Hepatocyte (in vitro differentiated cells): ENCODE results near the gene FEM1C. TPM values are rescaled to one million over a fixed set of nuclear protein-coding genes. Genes with fewer than 3 reads are reported as not detected.
A peak's percentile ranks its signal among the peaks of the same experiment; 100 is the strongest.

Experiments used
- DNase-seq: peaks from one replicate; pipeline ENCODE4 v3.0.0-alpha.2; 2016; ENCODE audit warnings: low spot score
- H2AFZ ChIP-seq: fragments of 200-600 bp; sonication (generic); 2 replicates; pipeline ENCODE4 v1.6.0; 2016; ENCODE audit warnings: antibody characterized with exemption, mild to moderate bottlenecking
- H3K27ac ChIP-seq: fragments of 200-600 bp; sonication (generic); 2 replicates; pipeline ENCODE4 v1.5.1; 2016; ENCODE audit warnings: mild to moderate bottlenecking
- H3K27me3 ChIP-seq: fragments of 200-600 bp; sonication (generic); 2 replicates; pipeline ENCODE4 v1.6.1; 2016
- H3K36me3 ChIP-seq: fragments of 200-600 bp; sonication (generic); replicated peaks from 2 replicates; pipeline ENCODE4 v1.5.1; 2016; ENCODE audit warnings: low read depth; ENCODE audit not compliant: insufficient read depth
- H3K4me1 ChIP-seq: fragments of 200-600 bp; sonication (generic); 2 replicates; pipeline ENCODE4 v1.5.1; 2016; ENCODE audit warnings: mild to moderate bottlenecking, moderate library complexity; ENCODE audit not compliant: insufficient read depth
- H3K4me2 ChIP-seq: fragments of 200-600 bp; sonication (generic); 2 replicates; pipeline ENCODE4 v1.6.0; 2016
- H3K4me3 ChIP-seq: fragments of 200-600 bp; sonication (generic); 2 replicates; pipeline ENCODE4 v1.5.1; 2016; ENCODE audit warnings: mild to moderate bottlenecking
- H3K79me2 ChIP-seq: fragments of 200-600 bp; sonication (generic); 2 replicates; pipeline ENCODE4 v1.6.0; 2017; ENCODE audit warnings: mild to moderate bottlenecking
- H3K9me2 ChIP-seq: fragments of 200-600 bp; sonication (generic); replicated peaks from 2 replicates; pipeline ENCODE4 v1.6.0; 2017; ENCODE audit warnings: mild to moderate bottlenecking; ENCODE audit not compliant: insufficient read depth
- H3K9me3 ChIP-seq: fragments of 200-600 bp; sonication (generic); 2 replicates; pipeline ENCODE4 v1.5.1; 2016; ENCODE audit warnings: low read depth, mild to moderate bottlenecking
- H4K20me1 ChIP-seq: fragments of 200-600 bp; sonication (generic); 2 replicates; pipeline ENCODE4 v1.6.0; 2016; ENCODE audit warnings: mild to moderate bottlenecking; ENCODE audit not compliant: insufficient read depth, poor library complexity, severe bottlenecking
- EZH2 ChIP-seq: fragments of 200-600 bp; sonication (generic); IDR thresholded peaks from 2 replicates; pipeline ENCODE4 v1.6.1; 2016; ENCODE audit warnings: antibody characterized with exemption, mild to moderate bottlenecking, borderline replicate concordance
- EZH2phosphoT487 ChIP-seq: fragments of 200-600 bp; sonication (generic); IDR thresholded peaks from one replicate; pipeline ENCODE4 v1.6.1; 2018; ENCODE audit warnings: antibody characterized with exemption, mild to moderate bottlenecking, low read depth, moderate library complexity; ENCODE audit not compliant: unreplicated experiment, severe bottlenecking
- WGBS: methylation state at CpG from one replicate; pipeline ENCODE4 v1.1.6; 2016; ENCODE audit warnings: low lambda C conversion rate; ENCODE audit errors: missing lambda C conversion rate; 5-methylcytosine and 5-hydroxymethylcytosine counted together
- polyA plus RNA-seq: library from polyadenylated mRNA; unstranded; fragments of >200 nt; fragmentation: Nextera tagmentation; extraction: Ambion mirVana; gene quantifications from 2 replicates; pipeline ENCODE4 v1.2.1, GENCODE V29; 2016
- total RNA-seq: library from RNA; depleted of rRNA; stranded (reverse); fragments of >200 nt; gene quantifications from 2 replicates; pipeline ENCODE4 v1.2.3, GENCODE V29; 2014
- TF ChIP-seq, protein P1 (sequence below): fragments of 200-600 bp; sonication (generic); IDR thresholded peaks from 2 replicates; pipeline ENCODE4 v1.5.1; 2016; ENCODE audit warnings: antibody characterized with exemption, mild to moderate bottlenecking; ENCODE audit not compliant: poor library complexity

Gene FEM1C
- total and polyA plus RNA-seq, 2 experiments from 2014 or later = 10.7 to 27.0 TPM

DNA sequence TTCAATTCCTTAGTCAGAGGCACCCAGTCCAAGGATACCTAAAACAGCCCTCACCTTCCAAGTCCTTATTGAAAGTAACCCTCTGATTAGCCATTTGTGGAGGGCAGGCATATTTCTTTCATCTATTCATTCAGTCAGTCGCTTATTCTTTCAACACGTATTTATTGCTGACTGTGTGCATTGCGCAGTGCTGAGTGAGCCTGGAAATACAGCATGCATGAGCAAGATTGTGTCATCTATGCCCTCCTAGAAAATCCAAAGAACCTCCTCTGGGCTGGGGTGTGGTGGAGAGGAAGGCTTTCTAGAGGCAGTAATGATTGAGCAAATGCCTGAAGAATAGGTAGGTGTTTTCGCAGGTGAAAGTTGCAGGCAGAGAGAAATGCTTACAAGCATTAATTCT is 8.5 kb upstream of the FEM1C start:
- 94% methylated on average over 4 of the region's 4 CpGs for WGBS
- H3K27me3 ChIP-seq = no peaks in the 10 kb centered on the region
- H3K9me3 ChIP-seq = no peaks in the 10 kb centered on the region
- no peak overlapping the region for H3K27ac ChIP-seq
- no peak overlapping the region for H3K4me3 ChIP-seq
- no peak for TF ChIP-seq EZH2phosphoT487
- TF ChIP-seq EZH2 = no peak
- TF ChIP-seq, protein P1, sequence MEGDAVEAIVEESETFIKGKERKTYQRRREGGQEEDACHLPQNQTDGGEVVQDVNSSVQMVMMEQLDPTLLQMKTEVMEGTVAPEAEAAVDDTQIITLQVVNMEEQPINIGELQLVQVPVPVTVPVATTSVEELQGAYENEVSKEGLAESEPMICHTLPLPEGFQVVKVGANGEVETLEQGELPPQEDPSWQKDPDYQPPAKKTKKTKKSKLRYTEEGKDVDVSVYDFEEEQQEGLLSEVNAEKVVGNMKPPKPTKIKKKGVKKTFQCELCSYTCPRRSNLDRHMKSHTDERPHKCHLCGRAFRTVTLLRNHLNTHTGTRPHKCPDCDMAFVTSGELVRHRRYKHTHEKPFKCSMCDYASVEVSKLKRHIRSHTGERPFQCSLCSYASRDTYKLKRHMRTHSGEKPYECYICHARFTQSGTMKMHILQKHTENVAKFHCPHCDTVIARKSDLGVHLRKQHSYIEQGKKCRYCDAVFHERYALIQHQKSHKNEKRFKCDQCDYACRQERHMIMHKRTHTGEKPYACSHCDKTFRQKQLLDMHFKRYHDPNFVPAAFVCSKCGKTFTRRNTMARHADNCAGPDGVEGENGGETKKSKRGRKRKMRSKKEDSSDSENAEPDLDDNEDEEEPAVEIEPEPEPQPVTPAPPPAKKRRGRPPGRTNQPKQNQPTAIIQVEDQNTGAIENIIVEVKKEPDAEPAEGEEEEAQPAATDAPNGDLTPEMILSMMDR = no peak
- no peak overlapping the region for H2AFZ ChIP-seq
- H3K36me3 ChIP-seq = no peaks in the 10 kb centered on the region
- H3K9me2 ChIP-seq = no peaks in the 10 kb centered on the region
- no peak for DNase-seq
- H3K4me1 ChIP-seq = peaks cover 9% of the 10 kb centered on the region
- no peak overlapping the region for H3K4me2 ChIP-seq
- no peaks in the 10 kb centered on the region for H3K79me2 ChIP-seq
- H4K20me1 ChIP-seq = no peaks in the 10 kb centered on the region

DNA sequence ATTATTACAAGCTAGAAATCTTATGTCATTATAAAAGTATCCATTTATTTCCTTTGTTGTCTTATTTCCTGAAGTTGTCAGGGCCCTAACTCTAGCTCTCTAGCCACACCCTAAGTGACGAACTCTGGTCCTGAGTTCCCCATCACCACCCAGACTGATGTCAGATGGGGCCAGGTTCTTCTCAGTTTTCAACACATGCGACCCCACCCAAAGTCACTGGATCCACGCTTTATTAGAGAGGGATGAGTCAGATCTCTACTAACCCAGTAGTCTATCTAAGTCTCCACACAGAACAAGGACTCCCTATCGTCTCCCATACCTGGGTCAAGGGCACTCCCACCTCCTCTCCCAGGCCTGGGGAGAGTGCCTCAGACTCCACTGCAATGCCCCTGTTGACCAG is 6.8 kb upstream of the FEM1C start:
- Histone ChIP-seq H4K20me1 (no peaks in the 10 kb centered on the region), H3K27ac (no peak overlapping the region), H3K4me1 (no peaks in the 10 kb centered on the region), H3K36me3 (no peaks in the 10 kb centered on the region), H3K27me3 (no peaks in the 10 kb centered on the region), H3K9me2 (no peaks in the 10 kb centered on the region), H3K4me3 (no peak overlapping the region), H2AFZ (no peak overlapping the region), H3K9me3 (no peaks in the 10 kb centered on the region), H3K79me2 (no peaks in the 10 kb centered on the region), H3K4me2 (no peak overlapping the region)
- peak; percentile 39 for DNase-seq
- 71% methylated on average over 4 of the region's 4 CpGs for WGBS
- TF ChIP-seq, protein P1 = no peak
- no peak for TF ChIP-seq EZH2
- no peak for TF ChIP-seq EZH2phosphoT487

DNA sequence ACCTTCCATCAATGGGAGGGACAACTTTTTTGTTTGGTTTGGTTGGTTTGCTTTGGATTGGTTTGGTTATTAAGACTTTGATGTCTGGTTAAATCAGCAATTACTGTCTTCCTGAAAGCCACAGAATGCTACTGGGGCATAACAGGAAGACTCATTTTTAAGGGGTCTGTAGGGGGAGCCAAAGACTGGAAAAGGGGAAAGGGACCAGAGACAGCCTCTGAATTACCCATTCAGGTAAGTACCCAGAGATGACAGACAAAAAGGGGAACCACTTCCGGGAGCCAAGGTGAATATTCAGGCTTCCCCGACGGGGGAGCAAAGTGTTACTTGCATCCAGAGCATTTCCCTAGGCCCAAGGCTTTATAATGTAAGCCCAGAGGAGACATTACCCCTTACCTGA is 4.6 kb upstream of the FEM1C start:
- no peak overlapping the region for H3K4me3 ChIP-seq
- no peaks in the 10 kb centered on the region for H3K9me2 ChIP-seq
- H3K27me3 ChIP-seq = no peaks in the 10 kb centered on the region
- H3K4me2 ChIP-seq = no peak overlapping the region
- H3K79me2 ChIP-seq = peaks cover under 1% of the 10 kb centered on the region
- no peak overlapping the region for H2AFZ ChIP-seq
- TF ChIP-seq, protein P1 = peak; percentile 20
- TF ChIP-seq EZH2phosphoT487 = no peak
- 36% methylated on average over 3 of the region's 3 CpGs for WGBS
- DNase-seq = peak; percentile 14
- no peaks in the 10 kb centered on the region for H4K20me1 ChIP-seq
- no peak overlapping the region for H3K27ac ChIP-seq
- H3K9me3 ChIP-seq = no peaks in the 10 kb centered on the region
- H3K36me3 ChIP-seq = no peaks in the 10 kb centered on the region
- no peaks in the 10 kb centered on the region for H3K4me1 ChIP-seq

DNA sequence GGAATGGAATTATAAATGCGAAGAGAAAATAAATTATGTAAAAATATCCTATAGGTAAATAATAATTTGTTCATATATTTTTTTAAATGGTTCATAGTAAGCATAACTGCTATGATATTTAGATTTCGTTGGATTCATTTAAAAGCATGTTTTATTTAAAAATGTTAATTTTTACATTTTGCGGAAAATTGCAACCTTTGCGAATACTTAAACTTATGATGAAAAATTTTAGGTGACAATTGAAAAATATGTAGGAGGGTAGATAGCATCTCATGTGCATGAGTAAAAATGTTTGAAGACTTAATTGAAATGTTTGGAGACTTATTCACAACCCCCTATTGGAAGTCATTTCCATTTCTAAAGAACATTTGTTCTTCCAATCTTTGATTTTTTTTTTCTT is 4.1 kb upstream of the FEM1C start:
- H3K4me1 ChIP-seq = no peaks in the 10 kb centered on the region
- H3K79me2 ChIP-seq = peaks cover 5% of the 10 kb centered on the region
- 88% methylated on average over 4 of the region's 4 CpGs for WGBS

More for the DNA sequence above, 4.1 kb upstream of the FEM1C start:
- TF ChIP-seq, protein P1 = no peak
- TF ChIP-seq EZH2 (no peak), EZH2phosphoT487 (no peak)
- Histone ChIP-seq H3K27me3 (no peaks in the 10 kb centered on the region), H3K27ac (no peak overlapping the region), H3K36me3 (no peaks in the 10 kb centered on the region), H3K9me2 (no peaks in the 10 kb centered on the region), H3K4me2 (no peak overlapping the region), H3K9me3 (no peaks in the 10 kb centered on the region), H4K20me1 (no peaks in the 10 kb centered on the region), H2AFZ (no peak overlapping the region), H3K4me3 (no peak overlapping the region)
- DNase-seq = no peak
